ENCODE measurements around the gene NR2F1. TPM values are rescaled to one million over a fixed set of nuclear protein-coding genes. Genes with fewer than 3 reads are reported as not detected.

Gene NR2F1
- total RNA-seq, 2 experiments from 2014 or later, result not detected

DNA sequence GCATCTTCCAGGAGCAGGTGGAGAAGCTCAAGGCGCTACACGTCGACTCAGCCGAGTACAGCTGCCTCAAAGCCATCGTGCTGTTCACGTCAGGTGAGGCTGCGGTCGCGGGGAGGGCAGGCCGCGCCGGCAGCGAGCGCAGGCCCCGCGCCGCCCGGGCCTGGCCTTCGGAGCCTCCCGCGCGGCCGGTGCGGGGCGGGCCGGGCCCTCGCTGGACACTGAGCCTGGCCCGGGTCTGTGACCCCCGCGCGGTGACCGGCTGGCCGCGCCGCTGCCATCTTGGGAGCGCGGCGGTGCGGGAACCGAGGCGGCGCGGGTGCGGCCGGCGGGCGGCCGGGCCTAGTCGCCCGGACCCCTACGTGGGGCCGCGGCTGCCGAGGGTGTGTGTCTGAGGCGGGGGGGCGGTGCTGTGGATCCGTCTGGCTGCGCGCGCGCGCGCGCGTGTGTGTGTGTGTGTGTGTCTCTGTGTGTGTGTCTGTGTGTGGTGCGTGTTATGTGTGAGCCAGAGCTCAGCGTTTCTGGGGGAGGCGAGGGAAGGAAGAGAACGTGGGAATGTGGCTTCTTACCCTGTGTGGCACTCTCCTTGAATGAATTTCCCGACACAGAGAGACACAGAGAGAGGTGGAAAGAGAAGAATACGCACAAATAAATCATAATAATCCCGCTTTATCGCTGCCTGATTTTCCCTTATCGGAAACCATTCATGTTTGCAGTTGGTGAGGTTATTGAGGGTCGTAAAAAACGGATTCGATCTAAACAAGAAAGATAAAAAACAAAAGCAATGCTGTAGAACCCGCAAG, 5.5 kb downstream of the NR2F1 start:
- DNase-seq (ENCODE audit: low spot score), result no peak
- Histone ChIP-seq H3K4me1 (ENCODE audit: insufficient read depth, low read length, poor library complexity, severe bottlenecking) (no peaks in the 10 kb centered on the region), H3K4me3 (ENCODE audit: low read depth, low read length, poor library complexity, severe bottlenecking) (no peak overlapping the region), H3K79me2 (ENCODE audit: insufficient read depth, low read depth, low read length) (no peaks in the 10 kb centered on the region), H3K9me2 (ENCODE audit: insufficient read depth, low read length) (no peaks in the 10 kb centered on the region), H3K4me2 (ENCODE audit: low read length) (no peak overlapping the region), H3K9me3 (ENCODE audit: low read length) (no peaks in the 10 kb centered on the region), H4K20me1 (ENCODE audit: insufficient read depth, low read length) (no peaks in the 10 kb centered on the region), H3K27ac (ENCODE audit: low read depth, low read length, poor library complexity, severe bottlenecking) (no peak overlapping the region), H2AFZ (ENCODE audit: low read length) (no peak overlapping the region), H3K36me3 (ENCODE audit: insufficient read depth, low read length) (no peaks in the 10 kb centered on the region)
- TF ChIP-seq, protein P1, sequence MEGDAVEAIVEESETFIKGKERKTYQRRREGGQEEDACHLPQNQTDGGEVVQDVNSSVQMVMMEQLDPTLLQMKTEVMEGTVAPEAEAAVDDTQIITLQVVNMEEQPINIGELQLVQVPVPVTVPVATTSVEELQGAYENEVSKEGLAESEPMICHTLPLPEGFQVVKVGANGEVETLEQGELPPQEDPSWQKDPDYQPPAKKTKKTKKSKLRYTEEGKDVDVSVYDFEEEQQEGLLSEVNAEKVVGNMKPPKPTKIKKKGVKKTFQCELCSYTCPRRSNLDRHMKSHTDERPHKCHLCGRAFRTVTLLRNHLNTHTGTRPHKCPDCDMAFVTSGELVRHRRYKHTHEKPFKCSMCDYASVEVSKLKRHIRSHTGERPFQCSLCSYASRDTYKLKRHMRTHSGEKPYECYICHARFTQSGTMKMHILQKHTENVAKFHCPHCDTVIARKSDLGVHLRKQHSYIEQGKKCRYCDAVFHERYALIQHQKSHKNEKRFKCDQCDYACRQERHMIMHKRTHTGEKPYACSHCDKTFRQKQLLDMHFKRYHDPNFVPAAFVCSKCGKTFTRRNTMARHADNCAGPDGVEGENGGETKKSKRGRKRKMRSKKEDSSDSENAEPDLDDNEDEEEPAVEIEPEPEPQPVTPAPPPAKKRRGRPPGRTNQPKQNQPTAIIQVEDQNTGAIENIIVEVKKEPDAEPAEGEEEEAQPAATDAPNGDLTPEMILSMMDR (conservative IDR thresholded peaks at IDR 0.05; ENCODE audit: low read length), result no peak
- no peak for TF ChIP-seq EZH2phosphoT487 (IDR thresholded peaks at IDR 0.05; ENCODE audit: borderline replicate concordance, low read depth, low read length)
- BruUV-seq (replicated peaks), result no TSS peak
- intact Hi-C loops (cut with micrococcal nuclease; ENCODE audit: unreplicated experiment), result no loop called here
- CTCF ChIA-PET (ENCODE audit: unreplicated experiment), result no interaction called here
- POLR2A ChIA-PET, result interaction anchor here (0.6 kb wide), 1 partner anchor 230 kb away, joined by 3 read pairs; no protein-coding TSS in a partner anchor

DNA sequence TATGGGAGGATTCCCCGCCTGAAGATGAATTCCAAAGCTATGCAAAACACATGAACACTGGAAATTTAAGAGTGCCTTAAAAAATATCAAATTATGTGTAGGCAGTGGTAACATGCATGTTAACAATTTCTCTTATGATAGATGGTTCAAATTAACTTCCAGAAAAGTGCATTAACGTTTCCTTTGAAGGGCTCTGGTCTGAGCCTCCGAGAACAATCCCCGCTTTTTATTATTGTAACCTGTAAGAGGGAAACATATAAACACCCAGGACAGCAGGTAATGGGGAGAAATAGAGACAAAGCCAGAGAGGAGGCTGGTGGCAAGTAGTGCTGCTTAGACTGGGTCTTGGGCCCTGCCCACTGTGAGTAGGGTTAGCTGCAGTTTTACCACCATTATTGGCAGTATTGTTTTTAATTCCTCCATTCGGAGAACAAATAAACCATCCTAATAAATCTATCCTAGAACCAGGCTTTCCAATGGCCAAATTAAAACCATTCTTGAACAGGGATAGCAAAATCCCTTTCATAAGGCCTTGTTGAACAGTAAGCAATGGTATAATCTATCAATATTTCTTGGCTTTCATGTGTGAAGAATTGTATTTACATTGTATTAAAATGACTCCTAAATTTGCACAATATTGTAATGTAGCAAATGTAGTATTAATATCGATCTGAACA, 6.3 kb downstream of the NR2F1 start:
- CTCF ChIA-PET (ENCODE audit: unreplicated experiment), result no interaction called here
- Histone ChIP-seq H3K9me3 (ENCODE audit: low read length) (no peaks in the 10 kb centered on the region), H4K20me1 (ENCODE audit: insufficient read depth, low read length) (no peaks in the 10 kb centered on the region), H3K4me3 (ENCODE audit: low read depth, low read length, poor library complexity, severe bottlenecking) (no peak overlapping the region), H3K4me2 (ENCODE audit: low read length) (no peak overlapping the region), H3K79me2 (ENCODE audit: insufficient read depth, low read depth, low read length) (no peaks in the 10 kb centered on the region), H3K9me2 (ENCODE audit: insufficient read depth, low read length) (no peaks in the 10 kb centered on the region), H3K4me1 (ENCODE audit: insufficient read depth, low read length, poor library complexity, severe bottlenecking) (no peaks in the 10 kb centered on the region), H2AFZ (ENCODE audit: low read length) (no peak overlapping the region), H3K27ac (ENCODE audit: low read depth, low read length, poor library complexity, severe bottlenecking) (no peak overlapping the region), H3K36me3 (ENCODE audit: insufficient read depth, low read length) (no peaks in the 10 kb centered on the region)
- intact Hi-C loops (cut with micrococcal nuclease; ENCODE audit: unreplicated experiment), result no loop called here
- no peak for DNase-seq (ENCODE audit: low spot score)
- TF ChIP-seq, protein P1 (conservative IDR thresholded peaks at IDR 0.05; ENCODE audit: low read length), result no peak
- TF ChIP-seq EZH2phosphoT487 (IDR thresholded peaks at IDR 0.05; ENCODE audit: borderline replicate concordance, low read depth, low read length), result no peak
- POLR2A ChIA-PET, result no interaction called here
- BruUV-seq (replicated peaks), result no TSS peak

DNA sequence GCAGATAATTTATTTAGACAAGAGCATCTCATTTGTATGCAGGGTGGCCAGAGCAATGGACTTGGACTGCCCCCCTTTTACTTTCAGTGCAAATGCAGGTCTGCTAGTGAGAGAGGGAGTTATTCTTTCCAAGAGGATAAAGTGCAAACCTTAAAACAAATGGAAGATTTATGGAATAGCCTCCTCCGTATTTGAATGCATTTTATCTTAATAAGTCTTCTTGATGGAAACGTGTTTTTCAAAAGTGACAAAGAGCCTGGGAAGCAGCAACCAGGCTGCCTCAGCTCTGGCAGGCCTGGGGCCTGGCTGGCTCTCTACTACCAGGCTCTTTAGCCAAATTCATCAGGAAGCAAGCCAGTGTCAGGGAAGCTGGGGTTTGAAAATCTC, 6.8 kb downstream of the NR2F1 start:
- Histone ChIP-seq H3K79me2 (ENCODE audit: insufficient read depth, low read depth, low read length) (no peaks in the 10 kb centered on the region), H2AFZ (ENCODE audit: low read length) (no peak overlapping the region), H3K36me3 (ENCODE audit: insufficient read depth, low read length) (no peaks in the 10 kb centered on the region), H3K4me3 (ENCODE audit: low read depth, low read length, poor library complexity, severe bottlenecking) (no peak overlapping the region), H3K9me2 (ENCODE audit: insufficient read depth, low read length) (no peaks in the 10 kb centered on the region), H3K27ac (ENCODE audit: low read depth, low read length, poor library complexity, severe bottlenecking) (no peak overlapping the region), H3K4me1 (ENCODE audit: insufficient read depth, low read length, poor library complexity, severe bottlenecking) (no peaks in the 10 kb centered on the region), H3K4me2 (ENCODE audit: low read length) (no peak overlapping the region), H3K9me3 (ENCODE audit: low read length) (no peaks in the 10 kb centered on the region), H4K20me1 (ENCODE audit: insufficient read depth, low read length) (no peaks in the 10 kb centered on the region)
- intact Hi-C loops (cut with micrococcal nuclease; ENCODE audit: unreplicated experiment), result loop anchor here (5.0 kb wide), 1 partner anchor 207 kb away; no protein-coding TSS in a partner anchor
- ChIA-PET POLR2A (no interaction called here), CTCF (ENCODE audit: unreplicated experiment) (no interaction called here)
- BruUV-seq (replicated peaks), result no TSS peak
- no peak for TF ChIP-seq EZH2phosphoT487 (IDR thresholded peaks at IDR 0.05; ENCODE audit: borderline replicate concordance, low read depth, low read length)
- TF ChIP-seq, protein P1 (conservative IDR thresholded peaks at IDR 0.05; ENCODE audit: low read length), result no peak
- no peak for DNase-seq (ENCODE audit: low spot score)
